ENCODE results near the gene SELENOO.

Gene SELENOO

DNA sequence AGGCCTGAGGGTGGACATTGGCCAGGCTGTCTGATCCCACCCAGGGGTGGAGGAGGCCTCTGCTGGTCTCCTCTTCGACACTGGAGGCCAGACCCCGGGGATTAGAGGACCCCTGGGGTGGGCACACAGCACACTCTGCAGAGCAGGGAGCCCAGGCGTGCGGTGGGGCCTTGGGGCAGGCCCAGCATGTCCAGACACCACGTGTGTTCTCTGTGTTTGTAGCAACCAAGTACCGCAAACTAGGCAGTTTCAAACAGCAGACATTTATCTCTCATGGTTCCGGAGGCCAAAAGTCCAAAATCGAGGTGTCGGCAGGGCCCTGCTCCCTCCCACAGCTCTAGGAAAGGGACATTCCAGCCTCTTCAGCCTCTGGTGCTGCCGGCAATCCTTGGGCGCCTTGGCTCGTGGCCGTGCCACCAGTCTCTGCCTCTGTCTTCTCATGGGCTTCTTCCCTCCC lies 28.8 kb upstream of the SELENOO start:
- no peak for DNase-seq

DNA sequence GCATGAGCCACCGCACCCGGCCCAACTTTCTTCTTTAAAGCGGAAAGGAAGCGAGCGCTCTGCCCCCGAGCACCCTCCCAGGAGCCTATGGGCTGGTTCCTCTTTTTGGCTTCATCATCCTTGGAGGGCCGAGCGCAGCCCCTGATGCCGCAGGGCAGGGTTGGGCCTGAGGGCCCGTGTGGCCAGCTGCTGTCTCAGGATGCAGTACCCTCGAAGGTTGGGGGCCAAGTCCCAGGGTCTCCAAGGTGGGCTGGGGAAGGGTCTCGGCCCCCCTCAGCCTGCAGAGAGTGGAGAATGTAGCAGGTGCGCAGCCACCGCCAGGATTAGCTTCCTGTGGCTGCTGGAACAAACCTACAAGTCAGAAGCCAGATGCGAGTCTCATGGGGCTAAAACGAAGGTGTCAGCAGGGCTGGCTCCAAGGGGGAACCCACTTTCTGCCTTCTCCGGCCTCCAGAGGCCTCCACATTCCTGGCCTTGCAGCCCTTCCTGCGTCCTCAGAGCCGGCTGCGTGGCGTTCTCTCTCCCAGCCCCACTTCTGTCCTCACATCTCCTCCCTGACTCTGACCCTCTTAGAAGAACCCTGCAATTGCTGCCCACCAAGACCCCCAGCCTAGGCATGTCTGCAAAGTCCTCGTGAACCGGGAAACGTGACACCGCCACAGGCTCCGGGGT lies 27.4 kb upstream of the SELENOO start:
- no peak for DNase-seq

DNA sequence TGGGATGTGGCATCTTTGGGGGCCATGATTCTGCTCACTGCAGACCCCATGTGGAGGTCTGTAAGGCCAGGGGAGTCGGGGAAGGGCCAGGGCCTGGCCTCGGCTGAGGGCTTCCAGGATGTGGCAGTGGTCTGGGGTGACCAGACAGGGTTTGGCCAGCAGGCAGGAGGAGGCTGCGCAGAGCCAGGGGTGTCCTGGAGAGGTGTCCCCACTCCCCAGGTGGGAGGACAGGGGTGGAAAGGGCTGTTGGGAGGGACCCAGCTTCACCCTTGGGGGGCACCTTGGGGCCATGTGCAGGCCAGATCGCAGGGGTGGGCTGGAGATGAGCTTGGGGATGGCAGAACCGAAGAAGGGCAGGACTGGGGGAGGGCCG lies 26.8 kb upstream of the SELENOO start:
- DNase-seq: no peak

DNA sequence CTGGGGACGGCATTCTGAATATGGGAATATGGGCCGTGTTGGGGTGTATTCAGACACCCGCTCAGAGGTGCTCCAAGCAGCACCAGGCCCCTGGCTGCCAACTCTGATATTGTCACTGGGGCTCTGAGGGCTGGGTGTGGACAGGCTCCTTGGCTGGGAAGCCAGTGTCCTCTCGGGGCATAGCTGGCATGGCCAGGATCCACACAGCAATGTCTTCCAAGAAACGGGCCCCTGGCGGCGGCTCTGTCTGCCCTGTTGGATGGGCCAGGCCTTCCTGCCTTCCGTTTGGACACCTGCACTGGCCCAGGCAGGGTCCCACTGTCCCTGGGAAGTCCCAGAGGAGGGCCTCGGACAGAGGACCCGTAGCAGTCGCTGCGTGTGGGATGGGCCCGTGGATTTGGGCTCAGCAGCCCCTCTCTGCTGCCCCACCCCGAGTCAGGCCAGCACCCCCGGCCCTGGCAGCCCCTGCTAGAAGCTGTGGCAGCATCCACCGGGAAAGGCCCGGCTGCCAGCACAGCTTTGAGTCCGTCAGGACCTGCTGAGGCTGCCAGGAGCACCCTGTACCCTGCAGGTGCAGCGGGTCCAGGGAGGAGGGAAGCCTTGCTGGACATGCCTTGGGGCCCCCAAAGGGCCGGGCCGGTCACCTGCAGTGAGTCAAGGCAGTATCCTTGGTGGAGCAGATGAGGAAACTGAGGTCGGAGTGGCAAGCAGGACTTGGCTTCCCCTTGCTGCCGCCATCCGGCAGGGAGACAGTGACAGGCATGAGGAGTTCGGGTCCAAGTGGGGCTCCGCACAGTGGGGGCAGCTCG lies 26.2 kb upstream of the SELENOO start:
- no peak for DNase-seq

DNA sequence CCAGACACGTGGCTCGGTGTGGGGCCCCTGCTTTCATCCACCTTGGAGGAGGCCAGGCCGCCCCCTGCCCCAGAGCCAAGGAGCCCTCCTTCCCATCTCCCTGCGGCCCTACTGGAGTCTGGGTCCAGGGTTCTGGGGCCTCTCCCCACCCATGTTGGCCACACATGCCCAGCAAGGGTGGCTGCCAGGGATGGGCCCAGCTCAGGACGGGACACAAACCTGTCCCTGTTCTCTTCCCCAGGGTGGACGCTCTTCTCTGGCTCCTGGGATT lies 25.7 kb upstream of the SELENOO start:
- DNase-seq: no peak

DNA sequence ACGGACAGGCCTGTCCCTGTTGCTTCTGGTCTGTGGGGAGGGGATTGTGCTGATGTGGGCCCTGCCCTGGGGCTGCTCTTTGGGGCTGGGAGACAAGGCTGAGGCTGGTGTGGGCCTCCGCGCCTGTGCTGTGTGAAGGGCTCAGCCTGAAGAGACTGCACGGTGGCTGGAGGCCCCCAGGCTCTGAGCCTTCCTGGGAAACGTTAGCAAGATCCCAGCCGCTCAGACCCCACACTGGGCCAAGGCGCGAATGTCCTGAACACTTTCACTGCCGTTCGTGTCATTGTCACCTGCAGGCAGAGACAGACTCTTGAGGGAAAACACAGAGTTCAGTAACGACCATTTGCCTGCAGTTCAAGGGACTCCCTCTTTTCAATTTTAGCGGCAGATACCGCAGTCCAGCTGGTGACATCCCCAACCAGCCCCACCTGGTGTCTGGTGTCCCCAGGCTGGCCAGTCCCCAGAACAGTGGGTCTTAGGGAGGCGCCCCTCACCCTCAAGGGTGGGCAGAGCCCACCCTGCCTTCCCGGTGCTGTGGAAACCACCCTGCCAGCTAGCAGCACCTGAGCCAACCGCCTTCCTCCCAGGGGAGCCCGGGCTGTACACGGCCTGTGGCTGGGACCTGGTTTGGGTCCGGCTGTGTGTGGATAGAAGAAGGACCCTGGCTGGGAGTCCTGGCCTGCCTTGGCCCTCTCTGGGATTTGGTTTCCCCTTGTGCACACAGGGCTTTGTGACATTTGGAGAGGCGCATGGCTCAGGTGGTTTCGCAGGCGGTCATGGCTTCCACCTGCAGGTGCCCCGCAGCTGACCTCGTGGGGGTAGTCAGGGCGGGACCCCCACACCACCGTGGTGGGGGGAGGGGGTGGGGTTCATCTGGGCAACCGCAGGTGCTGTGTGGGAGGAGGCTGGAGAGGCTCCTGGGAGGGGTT lies 24.6 kb upstream of the SELENOO start:
- DNase-seq: no peak

DNA sequence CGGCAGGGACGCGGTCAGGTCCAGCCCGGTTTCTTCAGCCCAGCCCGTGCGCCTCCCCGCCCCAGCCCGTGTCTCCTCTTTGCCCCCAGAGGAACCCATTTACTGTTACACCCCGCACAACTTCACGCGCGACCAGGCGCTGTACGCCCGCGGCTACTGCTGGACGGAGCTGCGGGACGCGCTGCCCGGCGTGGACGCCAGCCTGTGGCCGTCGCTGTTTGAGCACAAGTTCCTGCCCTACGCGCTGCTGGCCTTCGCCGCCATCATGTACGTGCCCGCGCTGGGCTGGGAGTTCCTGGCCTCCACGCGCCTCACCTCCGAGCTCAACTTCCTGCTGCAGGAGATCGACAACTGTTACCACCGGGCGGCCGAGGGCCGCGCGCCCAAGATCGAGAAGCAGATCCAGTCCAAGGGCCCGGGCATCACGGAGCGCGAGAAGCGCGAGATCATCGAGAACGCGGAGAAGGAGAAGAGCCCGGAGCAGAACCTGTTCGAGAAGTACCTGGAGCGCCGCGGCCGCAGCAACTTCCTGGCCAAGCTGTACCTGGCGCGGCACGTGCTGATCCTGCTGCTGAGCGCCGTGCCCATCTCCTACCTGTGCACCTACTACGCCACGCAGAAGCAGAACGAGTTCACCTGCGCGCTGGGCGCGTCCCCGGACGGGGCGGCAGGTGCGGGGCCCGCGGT lies 23.8 kb upstream of the SELENOO start:
- DNase-seq: no peak

DNA sequence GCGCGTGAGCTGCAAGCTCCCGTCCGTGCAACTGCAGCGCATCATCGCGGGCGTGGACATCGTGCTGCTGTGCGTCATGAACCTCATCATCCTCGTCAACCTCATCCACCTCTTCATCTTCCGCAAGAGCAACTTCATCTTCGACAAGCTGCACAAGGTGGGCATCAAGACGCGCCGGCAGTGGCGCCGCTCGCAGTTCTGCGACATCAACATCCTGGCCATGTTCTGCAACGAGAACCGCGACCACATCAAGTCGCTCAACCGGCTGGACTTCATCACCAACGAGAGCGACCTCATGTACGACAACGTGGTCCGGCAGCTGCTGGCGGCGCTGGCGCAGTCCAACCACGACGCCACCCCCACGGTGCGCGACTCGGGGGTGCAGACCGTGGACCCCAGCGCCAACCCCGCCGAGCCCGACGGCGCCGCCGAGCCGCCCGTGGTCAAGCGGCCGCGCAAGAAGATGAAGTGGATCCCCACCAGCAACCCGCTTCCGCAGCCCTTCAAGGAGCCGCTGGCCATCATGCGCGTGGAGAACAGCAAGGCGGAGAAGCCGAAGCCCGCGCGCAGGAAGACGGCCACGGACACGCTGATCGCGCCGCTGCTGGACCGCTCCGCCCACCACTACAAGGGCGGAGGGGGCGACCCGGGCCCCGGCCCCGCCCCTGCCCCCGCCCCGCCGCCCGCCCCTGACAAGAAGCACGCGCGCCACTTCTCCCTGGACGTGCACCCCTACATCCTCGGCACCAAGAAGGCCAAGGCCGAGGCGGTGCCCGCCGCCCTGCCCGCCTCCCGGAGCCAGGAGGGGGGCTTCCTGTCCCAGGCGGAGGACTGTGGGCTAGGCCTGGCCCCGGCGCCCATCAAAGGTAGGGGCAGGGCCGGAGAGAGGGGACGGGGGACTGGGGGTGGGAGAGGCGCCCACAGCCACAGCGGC lies 23.0 kb upstream of the SELENOO start:
- no peak for DNase-seq

DNA sequence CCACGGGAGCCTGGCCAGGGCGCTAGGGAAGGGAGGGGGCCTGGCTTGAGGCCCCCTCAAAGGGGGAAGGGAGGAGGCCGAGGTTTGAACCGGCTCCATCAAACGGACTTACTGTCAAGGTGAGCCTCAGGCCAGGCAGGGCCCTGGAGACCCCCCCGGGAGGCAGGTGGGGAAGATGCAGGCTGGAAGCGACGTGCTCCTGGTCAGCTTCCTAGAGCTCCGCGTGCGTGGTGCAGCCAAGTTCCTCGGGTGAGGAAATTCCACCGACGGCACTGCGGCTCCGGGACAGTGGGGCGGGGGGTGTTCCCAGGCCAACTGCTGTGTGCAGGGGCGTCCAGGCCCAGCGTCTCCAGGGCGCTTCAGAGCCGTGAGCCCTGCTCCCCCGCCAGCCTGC lies 22.3 kb upstream of the SELENOO start:
- no peak for DNase-seq

DNA sequence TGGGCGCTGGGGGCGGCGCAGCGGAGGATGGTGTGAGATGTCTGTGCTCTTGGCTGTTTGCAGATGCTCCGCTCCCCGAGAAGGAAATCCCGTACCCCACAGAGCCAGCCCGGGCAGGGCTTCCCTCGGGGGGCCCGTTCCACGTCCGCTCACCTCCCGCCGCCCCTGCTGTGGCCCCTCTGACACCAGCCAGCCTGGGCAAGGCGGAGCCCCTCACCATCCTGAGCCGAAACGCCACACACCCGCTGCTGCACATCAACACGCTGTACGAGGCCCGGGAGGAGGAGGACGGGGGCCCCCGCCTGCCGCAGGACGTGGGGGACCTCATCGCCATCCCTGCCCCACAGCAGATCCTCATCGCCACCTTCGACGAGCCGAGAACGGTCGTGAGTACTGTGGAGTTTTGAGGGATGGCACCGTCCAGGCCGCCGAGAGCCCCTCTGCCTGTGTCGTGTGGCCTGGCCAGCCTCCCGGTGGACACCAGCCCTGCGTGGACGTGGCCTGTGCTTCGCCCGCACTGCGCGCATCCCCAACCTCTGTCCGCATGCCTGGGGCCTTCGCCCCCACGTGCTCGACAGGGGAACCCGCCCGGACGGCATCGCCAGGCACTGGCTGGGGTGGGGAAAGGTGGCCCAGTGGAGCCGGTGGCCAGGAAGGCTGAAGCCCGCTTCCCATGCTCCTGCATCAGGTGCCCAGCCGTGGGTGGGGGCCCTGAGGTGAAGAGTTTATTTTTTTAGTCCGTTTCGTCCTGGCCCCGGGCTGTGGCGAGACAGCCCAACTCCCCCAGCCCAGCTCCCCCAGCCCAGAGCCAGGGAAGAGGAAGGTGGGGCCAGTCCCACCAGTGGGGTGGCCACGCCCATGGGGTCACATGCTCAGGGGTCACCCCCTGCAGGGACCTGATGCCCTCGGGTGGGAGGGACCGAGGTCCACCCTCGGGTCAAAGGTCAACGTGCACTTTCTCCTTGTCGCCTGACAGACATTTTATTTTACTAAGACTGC lies 21.6 kb upstream of the SELENOO start:
- DNase-seq: no peak

DNA sequence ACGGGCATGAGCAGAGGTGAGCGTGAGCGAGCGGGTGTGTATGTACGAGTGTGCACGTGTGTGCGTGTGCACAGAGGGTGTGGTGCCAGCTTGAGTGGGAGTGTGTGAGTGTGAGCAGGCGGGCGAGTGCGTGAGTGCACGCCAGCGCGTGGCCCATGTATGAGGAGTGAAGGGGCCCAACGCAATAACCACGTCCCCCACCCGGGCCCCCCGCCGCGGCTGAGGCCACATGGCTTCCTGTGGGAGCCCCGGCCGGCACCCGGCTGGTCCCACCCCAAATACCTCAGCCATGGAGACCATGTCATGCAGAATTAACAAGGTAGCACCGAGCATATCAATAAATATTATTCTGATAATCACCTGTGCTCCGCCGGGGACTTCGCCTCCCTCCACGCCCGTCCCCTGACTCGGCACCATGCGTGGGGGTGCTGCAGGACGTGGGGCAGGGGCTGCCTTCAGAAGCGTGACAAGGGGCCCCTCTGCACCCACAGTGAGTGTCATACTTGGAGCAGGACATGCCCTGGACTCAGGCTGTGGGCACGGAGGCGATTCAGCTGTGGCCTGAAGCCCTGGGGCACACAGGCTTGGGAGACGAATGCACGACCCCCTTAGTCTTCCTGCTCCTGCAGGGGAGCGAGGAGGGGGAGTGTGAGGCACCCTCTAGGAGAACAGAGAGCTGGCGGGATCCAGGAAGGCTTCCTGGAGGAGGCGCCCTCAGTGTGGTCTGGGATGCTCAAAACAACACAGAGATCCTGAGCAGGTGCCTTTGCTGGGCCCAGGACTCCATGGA lies 20.7 kb upstream of the SELENOO start:
- DNase-seq: no peak

DNA sequence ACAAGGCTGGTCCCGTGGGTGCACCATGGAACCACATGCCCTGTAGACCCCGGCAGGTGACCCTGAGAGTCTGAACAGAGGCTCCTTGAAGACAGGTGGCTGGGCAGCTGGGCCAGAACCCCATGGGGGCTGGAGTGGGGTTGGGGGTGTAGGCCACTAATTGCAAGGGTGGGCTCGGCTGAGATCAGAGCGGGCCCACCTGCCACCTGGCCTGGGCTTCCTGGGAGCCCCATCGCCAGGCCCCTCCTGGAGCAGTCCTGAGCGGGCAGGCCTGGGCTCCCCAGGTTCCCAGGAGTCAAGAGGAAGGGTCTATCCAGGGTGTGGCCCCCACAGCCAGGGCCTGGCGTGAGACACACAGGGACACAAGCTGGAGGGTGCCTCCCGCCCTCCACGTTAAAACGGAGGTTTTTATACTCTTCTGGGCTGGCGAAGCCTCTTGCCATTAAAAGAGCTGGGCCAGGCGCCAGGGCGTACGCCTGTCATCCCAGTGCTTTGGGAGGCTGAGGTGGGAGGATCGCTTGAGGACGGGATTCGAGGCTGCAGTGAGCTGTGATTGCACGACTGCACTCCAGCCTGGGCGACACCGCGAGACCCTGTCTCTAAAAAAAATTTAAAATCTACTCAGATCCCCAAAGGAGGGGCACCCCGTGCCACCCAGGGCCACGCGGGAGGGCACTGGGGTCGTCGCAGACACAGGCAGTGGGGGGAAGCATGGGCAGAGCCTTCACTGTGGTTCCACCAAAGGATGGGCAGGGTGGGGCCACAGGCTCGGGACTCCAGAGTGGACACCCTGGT lies 19.9 kb upstream of the SELENOO start:
- no peak for DNase-seq

DNA sequence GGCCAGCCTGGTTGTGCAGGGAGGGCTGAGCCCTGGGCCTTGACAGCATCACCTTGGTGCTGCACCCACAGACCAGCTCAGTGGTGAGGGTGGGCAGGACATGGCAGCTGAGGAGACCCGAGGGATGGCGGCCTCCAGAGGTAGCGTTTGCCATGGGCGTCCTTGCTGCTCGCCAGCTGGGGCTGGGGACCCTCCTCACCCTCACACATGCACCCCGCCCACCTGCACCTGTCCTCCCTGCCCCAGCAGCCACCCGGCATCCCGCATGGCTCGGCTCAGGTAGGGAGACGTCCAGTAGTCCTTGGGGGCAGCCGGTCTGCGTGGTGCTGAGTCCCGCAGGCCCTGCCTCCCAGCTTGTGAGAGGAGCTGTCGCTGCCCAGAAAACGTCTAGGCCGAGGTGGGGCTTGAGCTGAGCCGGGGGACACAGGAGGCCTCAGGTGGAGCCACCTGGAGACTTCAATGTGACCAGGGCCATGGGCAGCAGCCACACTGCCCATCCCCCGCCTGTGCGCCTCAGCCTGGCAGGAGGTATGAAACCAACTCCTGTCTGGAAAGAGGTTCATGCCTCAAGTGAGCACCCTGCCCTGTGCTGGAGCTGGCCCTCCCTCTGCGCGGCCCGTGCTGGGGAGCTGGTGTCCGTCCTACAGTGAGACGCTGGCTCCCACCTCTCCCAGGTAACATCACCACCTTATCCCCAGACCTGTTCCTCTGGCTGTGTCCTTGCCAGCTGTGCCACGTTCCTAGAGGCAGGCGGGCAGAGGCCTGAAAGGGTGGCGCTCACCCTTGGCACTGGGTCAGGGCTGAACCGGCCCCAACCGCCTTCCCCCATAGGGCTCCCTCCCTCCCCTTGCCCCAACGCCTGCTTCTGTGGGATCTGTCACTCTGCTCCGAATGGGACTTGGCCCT lies 18.4 kb upstream of the SELENOO start:
- no peak for DNase-seq

DNA sequence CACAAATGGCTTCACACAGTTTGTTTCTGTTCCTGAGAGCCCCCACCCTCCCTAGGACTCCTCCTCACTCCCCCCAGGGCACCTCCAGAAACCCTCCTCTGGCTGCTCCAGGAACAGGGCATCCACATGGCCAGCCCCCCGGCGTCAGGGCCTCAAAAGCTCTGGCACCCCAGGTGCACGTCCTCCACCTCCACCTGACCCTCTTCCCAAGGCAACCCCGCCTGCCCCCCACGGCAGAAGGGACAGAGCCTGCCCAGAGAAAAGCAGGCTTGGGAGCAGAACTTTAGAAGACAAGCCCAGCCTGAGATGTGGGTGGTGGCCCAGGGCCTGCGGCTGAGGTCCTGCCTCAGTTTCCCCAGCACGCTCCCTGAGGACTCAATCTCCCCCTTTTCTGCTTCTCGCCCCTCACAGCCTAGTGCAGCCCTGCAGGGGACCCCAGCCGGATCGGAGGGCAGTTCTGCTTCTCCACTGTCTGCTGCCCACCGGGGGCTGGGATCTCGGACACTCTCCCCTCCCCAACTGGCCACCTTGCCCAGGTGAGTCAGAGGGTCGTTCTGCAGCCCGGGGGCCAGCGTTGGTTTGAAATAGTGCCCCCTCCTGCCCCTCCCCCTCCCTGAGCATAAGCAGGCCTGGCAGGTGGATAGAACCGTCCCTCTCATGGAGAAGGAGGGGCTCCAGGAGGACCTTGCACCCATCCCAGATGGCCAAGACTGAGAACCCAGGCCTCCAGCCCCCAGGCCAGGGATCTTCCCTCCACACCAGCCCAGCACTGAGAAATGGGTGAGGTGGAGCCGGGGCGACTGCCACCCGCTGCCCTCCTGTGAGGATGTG lies 17.5 kb upstream of the SELENOO start:
- no peak for DNase-seq

DNA sequence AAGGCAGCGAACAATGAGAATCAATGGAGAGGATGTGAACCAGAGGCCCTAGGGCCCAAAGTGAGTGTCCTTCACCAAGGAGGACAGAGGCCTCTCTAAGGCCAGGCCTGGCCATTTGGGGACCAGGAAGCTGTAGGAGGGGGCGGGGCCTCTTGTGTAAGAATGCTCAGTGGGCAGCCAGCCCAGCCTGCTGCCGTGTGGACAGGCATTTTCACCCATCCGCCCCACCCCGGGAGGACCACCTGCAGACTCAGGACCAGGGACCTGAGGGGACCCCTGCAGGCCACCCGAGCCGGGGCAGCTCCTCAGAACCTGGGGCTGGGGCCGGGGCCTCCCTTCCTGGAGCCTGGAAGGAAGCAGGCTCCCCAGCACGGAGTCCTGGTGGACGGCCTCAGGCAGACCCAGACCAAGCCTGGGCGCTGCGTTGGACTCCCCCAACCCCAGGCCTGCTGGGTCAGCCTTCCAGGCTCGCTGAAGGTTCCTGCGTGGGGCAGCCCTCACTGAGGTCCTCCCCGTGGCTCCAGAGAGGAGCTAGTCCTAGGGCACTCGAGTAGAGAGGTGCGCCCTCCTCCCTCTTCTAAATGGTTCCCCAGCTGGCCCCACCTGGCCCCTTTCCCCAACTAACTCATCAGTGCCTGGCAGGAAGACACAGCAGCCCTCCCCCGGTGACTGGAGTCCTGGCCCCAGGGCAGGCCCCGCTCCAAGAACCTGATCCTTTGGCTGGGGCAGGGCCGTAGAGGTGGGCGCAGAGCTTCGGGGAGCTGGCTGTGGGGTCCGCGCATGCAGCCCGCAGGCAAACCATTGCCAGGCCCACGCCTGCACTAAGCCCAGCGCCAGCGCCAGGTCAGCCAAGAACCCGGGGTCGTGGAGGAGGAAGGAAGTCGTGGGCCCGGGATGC lies 16.6 kb upstream of the SELENOO start:
- no peak for DNase-seq

DNA sequence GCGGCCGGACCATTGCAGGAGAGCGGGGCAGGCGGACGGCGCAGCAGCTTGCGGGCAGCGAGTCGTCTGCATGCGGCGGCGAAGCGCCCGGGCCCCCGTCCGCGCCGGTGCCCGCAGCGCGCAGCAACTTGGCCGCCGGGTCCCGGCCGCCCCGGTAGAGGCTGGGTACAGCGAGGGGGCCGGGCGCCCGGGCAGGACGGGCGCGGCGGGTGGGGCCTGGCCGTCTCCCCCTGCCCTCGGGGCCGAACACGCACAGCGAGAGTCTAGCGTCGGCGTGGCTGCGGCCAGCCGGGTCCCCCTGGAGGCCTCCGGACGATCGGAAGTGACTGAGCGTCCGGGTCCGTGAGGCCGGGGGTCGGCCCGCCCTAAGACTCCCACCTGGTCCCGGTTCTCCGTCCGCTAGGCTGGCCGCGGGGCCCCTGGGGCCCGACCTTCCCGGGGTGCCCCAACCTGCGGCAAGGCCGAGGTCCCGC lies 15.9 kb upstream of the SELENOO start:
- DNase-seq: no peak
